C4-2B (cell line): ENCODE data around the gene DNAAF5.

Source experiments
- CTCF ChIP-seq: fragments of 450-650 bp; conservative IDR thresholded peaks from 2 replicates; pipeline ENCODE4 v1.5.1; 2017; ENCODE audit warnings: mild to moderate bottlenecking
- ZFX ChIP-seq: fragments of 450-650 bp; IDR thresholded peaks from 2 replicates; pipeline ENCODE4 v1.6.1; 2017

- TF ChIP-seq CTCF (no peak), ZFX (no peak)
Measured at GRCh38 chr7:706721-707120, 19.8 kb upstream of the DNAAF5 start.
